Astrocyte (in vitro differentiated cells and primary cell): ENCODE results near the gene RNF41. TPM values are rescaled to one million over a fixed set of nuclear protein-coding genes. Genes with fewer than 3 reads are reported as not detected.

ENCODE experiments used
- DNase-seq: peaks from one replicate; pipeline ENCODE4 v3.0.0-alpha.2; 2010; ENCODE audit warnings: low read depth
- FAIRE-seq: peaks from 2 replicates; lab custom pipeline; 2011; peaks lifted over from hg19 to GRCh38; lab: Jason Lieb, UNC
- H2AFZ ChIP-seq: 2 replicates; pipeline ENCODE4 v1.6.0; 2012; ENCODE audit warnings: low read depth, low read length, inconsistent platforms
- H3K27ac ChIP-seq: 2 replicates; pipeline ENCODE4 v1.5.1; 2011; ENCODE audit warnings: low read depth, low read length, inconsistent platforms
- H3K27me3 ChIP-seq: 2 replicates; pipeline ENCODE4 v1.6.0; 2011; ENCODE audit warnings: low read length, inconsistent platforms; ENCODE audit not compliant: insufficient read depth
- H3K36me3 ChIP-seq: 2 replicates; pipeline ENCODE4 v1.5.1; 2011; ENCODE audit warnings: low read length, inconsistent platforms; ENCODE audit not compliant: insufficient read depth
- H3K4me1 ChIP-seq: 2 replicates; pipeline ENCODE4 v1.5.1; 2011; ENCODE audit warnings: low read length, inconsistent platforms; ENCODE audit not compliant: insufficient read depth
- H3K4me2 ChIP-seq: 2 replicates; pipeline ENCODE4 v1.6.0; 2012; ENCODE audit warnings: low read length, inconsistent platforms
- H3K4me3 ChIP-seq: 2 replicates; pipeline ENCODE4 v1.5.1; 2011; ENCODE audit warnings: low read depth, mild to moderate bottlenecking, low read length, inconsistent platforms; ENCODE audit not compliant: insufficient read depth
- H3K79me2 ChIP-seq: 2 replicates; pipeline ENCODE4 v1.6.0; 2012; ENCODE audit warnings: mild to moderate bottlenecking, low read length, inconsistent platforms; ENCODE audit not compliant: insufficient read depth
- H3K9ac ChIP-seq: 2 replicates; pipeline ENCODE4 v1.6.0; 2012; ENCODE audit warnings: mild to moderate bottlenecking, low read length, inconsistent platforms
- H3K9me3 ChIP-seq: 2 replicates; pipeline ENCODE4 v1.5.1; 2012; ENCODE audit warnings: low read depth, mild to moderate bottlenecking, low read length, inconsistent platforms; ENCODE audit not compliant: insufficient read depth
- H4K20me1 ChIP-seq: 2 replicates; pipeline ENCODE4 v1.6.0; 2012; ENCODE audit warnings: low read length, inconsistent platforms; ENCODE audit not compliant: insufficient read depth
- H3K27ac Mint-ChIP-seq: one replicate; pipeline ENCODE4 v1.8.0; 2021; ENCODE audit warnings: mild to moderate bottlenecking, mixed read lengths; ENCODE audit not compliant: unreplicated experiment
- H3K27me3 Mint-ChIP-seq: one replicate; pipeline ENCODE4 v1.8.0; 2021; ENCODE audit warnings: low read depth, mixed read lengths; ENCODE audit not compliant: unreplicated experiment
- H3K36me3 Mint-ChIP-seq: one replicate; pipeline ENCODE4 v1.8.0; 2021; ENCODE audit warnings: low read depth, mixed read lengths; ENCODE audit not compliant: unreplicated experiment
- H3K4me1 Mint-ChIP-seq: one replicate; pipeline ENCODE4 v1.8.0; 2021; ENCODE audit warnings: low read depth, mixed read lengths; ENCODE audit not compliant: unreplicated experiment
- H3K4me3 Mint-ChIP-seq: one replicate; pipeline ENCODE4 v1.8.0; 2021; ENCODE audit warnings: mild to moderate bottlenecking, moderate library complexity, mixed read lengths; ENCODE audit not compliant: unreplicated experiment
- H3K9me3 Mint-ChIP-seq: one replicate; pipeline ENCODE4 v1.8.0; 2021; ENCODE audit warnings: mild to moderate bottlenecking, mixed read lengths; ENCODE audit not compliant: unreplicated experiment
- EZH2 ChIP-seq: IDR thresholded peaks from 2 replicates; pipeline ENCODE4 v1.6.1; 2012; ENCODE audit warnings: mild to moderate bottlenecking, low read length, inconsistent platforms; ENCODE audit not compliant: insufficient read depth
- total RNA-seq: library from RNA; stranded (reverse); gene quantifications from 2 replicates; pipeline ENCODE4 v1.2.1, GENCODE V29; 2021
- TF ChIP-seq, protein P1 (sequence below): IDR thresholded peaks from 2 replicates; pipeline ENCODE4 v1.5.1; 2011; ENCODE audit warnings: low read depth, mild to moderate bottlenecking, inconsistent platforms, low read length, moderate library complexity; ENCODE audit not compliant: insufficient read depth

Gene RNF41
- total RNA-seq, 1 donor from 2014 or later, result 85.8 TPM

DNA sequence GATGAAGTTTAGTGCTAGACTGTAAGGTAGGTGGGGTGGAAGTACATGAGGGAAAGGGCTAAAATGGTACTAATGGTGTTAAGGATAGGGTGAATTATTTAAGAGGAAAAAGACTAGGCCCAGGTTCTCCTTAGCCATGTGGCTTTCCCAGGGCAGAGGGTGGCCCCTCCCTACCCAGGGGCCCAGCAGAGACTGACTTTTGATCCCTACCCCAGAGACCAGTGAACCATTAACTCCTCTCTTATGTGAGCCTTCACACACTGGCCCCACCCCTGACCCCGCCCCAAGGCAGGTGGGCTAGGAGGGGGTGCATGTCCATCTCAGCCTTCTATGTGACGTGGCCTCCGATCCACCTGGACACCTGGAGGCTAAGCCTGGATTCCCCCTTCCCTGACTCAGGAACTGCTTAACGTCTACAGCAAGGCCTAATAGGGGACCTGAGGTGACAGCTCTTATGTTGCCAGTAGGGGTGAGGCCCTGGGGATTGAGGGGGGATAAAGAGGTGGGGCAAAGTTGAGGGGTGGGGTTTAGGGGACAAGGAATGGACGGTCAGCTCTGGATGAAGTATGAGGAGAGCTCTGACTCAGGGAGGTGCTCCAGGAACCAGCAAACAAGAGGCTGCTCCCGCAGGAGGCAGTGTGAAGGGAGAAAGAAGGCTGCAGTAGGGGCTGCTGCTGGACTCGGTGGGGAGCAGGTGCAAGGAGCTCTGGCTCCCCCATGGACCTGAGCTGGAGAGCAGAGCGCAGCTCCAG lies 8.9 kb upstream of the RNF41 start:
- no peaks in the 10 kb centered on the region for H3K9me3 Mint-ChIP-seq
- Histone ChIP-seq H2AFZ (no peak overlapping the region), H3K9ac (no peak overlapping the region), H3K27me3 (no peaks in the 10 kb centered on the region), H3K79me2 (no peaks in the 10 kb centered on the region), H3K36me3 (peaks cover 3% of the 10 kb centered on the region), H3K9me3 (no peaks in the 10 kb centered on the region), H4K20me1 (peaks cover 5% of the 10 kb centered on the region), H3K4me2 (no peak overlapping the region), H3K4me3 (no peak overlapping the region), H3K27ac (no peak overlapping the region), H3K4me1 (no peaks in the 10 kb centered on the region)
- peaks cover 7% of the 10 kb centered on the region for H3K36me3 Mint-ChIP-seq
- no peaks in the 10 kb centered on the region for H3K4me1 Mint-ChIP-seq
- peak overlapping the region; percentile 18 for H3K27ac Mint-ChIP-seq
- TF ChIP-seq EZH2, result no peak
- TF ChIP-seq, protein P1, sequence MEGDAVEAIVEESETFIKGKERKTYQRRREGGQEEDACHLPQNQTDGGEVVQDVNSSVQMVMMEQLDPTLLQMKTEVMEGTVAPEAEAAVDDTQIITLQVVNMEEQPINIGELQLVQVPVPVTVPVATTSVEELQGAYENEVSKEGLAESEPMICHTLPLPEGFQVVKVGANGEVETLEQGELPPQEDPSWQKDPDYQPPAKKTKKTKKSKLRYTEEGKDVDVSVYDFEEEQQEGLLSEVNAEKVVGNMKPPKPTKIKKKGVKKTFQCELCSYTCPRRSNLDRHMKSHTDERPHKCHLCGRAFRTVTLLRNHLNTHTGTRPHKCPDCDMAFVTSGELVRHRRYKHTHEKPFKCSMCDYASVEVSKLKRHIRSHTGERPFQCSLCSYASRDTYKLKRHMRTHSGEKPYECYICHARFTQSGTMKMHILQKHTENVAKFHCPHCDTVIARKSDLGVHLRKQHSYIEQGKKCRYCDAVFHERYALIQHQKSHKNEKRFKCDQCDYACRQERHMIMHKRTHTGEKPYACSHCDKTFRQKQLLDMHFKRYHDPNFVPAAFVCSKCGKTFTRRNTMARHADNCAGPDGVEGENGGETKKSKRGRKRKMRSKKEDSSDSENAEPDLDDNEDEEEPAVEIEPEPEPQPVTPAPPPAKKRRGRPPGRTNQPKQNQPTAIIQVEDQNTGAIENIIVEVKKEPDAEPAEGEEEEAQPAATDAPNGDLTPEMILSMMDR, result no peak
- peaks cover 4% of the 10 kb centered on the region for H3K27me3 Mint-ChIP-seq
- H3K4me3 Mint-ChIP-seq, result no peak overlapping the region
- FAIRE-seq, result no peak
- DNase-seq, result no peak

DNA sequence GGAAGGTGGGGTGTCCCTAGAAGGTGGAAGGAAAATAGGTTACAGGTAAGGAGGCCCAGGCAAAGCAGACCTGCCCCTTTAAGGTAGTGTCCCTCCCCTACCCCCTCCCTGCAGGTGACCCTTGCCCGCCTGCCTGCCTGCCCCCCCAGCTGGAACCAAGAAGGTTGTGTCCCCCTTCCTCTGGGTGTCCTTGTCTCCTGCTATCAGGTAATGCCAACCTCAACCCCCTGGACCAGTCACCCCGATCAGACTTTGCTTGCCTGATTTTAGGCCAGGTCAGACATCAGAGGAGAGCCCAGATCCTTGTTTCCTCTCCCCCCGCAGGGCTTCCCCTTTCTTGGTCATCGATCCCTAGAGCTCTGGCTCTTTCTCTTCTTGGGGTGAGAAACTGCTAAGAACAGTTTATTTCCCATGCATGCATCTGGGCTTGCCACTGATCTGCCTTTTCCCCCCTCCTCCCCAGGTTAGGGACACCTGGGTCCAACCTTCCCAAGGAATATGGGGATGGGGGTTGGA lies 8.3 kb upstream of the RNF41 start, which contains the start of gene SLC39A5:
Gene SLC39A5 (plus strand): TSS at position 136 of the 516 bp plus-strand sequence. CDS start 1,224 bp downstream, outside the sequence.
- no peak for DNase-seq
- Mint-ChIP-seq H3K9me3 (no peaks in the 10 kb centered on the region), H3K27ac (peak within 1 kb of the TSS; percentile 18), H3K4me1 (no peaks in the 10 kb centered on the region), H3K36me3 (peaks cover 5% of the 10 kb centered on the region), H3K27me3 (peaks cover 4% of the 10 kb centered on the region), H3K4me3 (no peak within 1 kb of the TSS)
- no peak for FAIRE-seq
- H3K27ac ChIP-seq, result no peak within 1 kb of the TSS
- H3K9me3 ChIP-seq, result no peaks in the 10 kb centered on the region
- peaks cover 3% of the 10 kb centered on the region for H3K36me3 ChIP-seq
- H3K4me2 ChIP-seq, result no peak within 1 kb of the TSS
- H3K4me1 ChIP-seq, result peaks cover 3% of the 10 kb centered on the region
- peaks cover 4% of the 10 kb centered on the region for H3K79me2 ChIP-seq
- no peak for TF ChIP-seq EZH2
- TF ChIP-seq, protein P1, result no peak
- no peak within 1 kb of the TSS for H2AFZ ChIP-seq
- H3K27me3 ChIP-seq, result no peaks in the 10 kb centered on the region
- H4K20me1 ChIP-seq, result no peaks in the 10 kb centered on the region
- no peak within 1 kb of the TSS for H3K4me3 ChIP-seq
- no peak within 1 kb of the TSS for H3K9ac ChIP-seq

DNA sequence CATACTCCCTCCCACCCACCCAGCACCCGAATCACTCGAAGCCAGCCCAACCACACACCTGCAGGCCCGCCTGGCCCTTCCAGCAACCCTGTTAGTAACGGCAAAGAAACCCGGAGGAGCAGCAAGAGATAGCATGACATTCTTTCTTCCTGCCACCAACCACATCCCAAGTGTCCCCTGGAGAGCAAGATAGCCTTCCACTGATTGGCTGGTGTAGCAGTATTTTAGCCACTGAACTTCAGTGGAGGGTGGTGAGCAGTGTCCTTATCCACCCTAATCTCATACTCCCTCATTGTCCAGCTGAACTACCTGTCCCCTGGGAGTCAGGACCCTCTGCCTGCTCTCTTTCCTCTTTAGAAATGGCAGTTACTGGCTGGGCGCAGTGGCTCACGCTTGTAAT lies 7.4 kb upstream of the RNF41 start:
- Histone ChIP-seq H3K4me3 (no peak overlapping the region), H3K27me3 (no peaks in the 10 kb centered on the region), H3K79me2 (peaks cover 4% of the 10 kb centered on the region), H3K27ac (no peak overlapping the region), H3K9me3 (no peaks in the 10 kb centered on the region), H3K36me3 (peaks cover 3% of the 10 kb centered on the region), H4K20me1 (no peaks in the 10 kb centered on the region), H3K4me2 (no peak overlapping the region), H2AFZ (no peak overlapping the region), H3K9ac (no peak overlapping the region), H3K4me1 (peaks cover 7% of the 10 kb centered on the region)
- Mint-ChIP-seq H3K9me3 (no peaks in the 10 kb centered on the region), H3K27me3 (peaks cover 4% of the 10 kb centered on the region), H3K27ac (no peak overlapping the region), H3K36me3 (peaks cover 4% of the 10 kb centered on the region), H3K4me3 (no peak overlapping the region), H3K4me1 (peaks cover 2% of the 10 kb centered on the region)
- TF ChIP-seq EZH2, result no peak
- TF ChIP-seq, protein P1, result no peak
- DNase-seq (no peak), FAIRE-seq (no peak)
